GM19372 (cell line): Measurements from ENCODE around the gene PLPP7.
"Not testable (repeated sequence)": the region's sequence is repeated elsewhere in the genome, so short reads cannot be mapped to it uniquely, and the experiment has no call there.

Experiments
- ATAC-seq: cut with Tn5 transposase; IDR thresholded peaks from one replicate; pipeline ENCODE4 v1.9.1; 2021; ENCODE audit warnings: mild to moderate bottlenecking, low read depth, moderate library complexity; ENCODE audit not compliant: unreplicated experiment

The PLPP7 gene

DNA sequence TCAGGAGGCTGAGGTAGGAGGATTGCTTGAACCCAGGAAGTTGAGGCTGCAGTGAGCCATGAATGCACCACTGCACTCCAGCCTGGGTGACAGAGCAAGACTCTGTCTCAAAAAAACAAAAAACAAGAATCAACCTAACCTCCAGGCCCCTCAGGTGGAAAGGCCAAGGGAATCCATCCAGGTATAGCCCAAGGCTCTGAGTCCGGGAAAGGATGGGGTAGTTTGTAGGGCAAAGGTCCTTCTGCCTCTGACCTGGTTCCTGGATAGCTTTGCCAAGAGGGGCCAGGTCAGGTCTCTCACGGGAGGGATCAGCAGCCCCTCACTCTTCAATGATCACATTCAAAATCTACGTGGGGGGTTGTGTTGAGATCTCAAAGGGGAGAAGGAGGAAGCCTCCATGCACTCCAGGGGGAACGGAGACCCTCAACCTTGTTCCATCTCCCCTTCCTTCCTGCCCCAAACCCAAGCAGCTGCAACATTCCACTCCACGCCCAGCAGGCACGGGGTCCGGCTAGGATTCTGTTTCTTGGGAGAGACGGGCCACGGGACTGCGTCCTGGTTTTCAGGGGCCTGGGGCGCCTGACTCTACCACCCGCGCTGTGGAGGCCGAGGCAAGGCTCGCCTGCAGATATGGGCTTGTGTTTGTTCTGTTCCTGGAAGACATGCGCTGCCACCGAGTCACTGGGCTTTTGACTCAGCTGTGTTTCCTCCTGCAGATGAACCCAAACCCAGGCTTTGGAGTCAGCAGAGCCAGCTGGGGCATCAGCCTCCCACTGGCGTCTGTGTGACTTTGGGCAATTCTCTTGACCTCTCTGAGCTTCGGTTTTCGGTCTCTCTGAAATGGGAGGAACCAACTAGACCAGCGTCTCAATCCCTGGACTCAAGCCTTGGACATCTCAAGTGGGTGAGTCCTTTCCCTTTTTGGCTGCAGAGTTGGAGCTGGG is 35.5 kb downstream of the PLPP7 start:
- no peak for ATAC-seq

DNA sequence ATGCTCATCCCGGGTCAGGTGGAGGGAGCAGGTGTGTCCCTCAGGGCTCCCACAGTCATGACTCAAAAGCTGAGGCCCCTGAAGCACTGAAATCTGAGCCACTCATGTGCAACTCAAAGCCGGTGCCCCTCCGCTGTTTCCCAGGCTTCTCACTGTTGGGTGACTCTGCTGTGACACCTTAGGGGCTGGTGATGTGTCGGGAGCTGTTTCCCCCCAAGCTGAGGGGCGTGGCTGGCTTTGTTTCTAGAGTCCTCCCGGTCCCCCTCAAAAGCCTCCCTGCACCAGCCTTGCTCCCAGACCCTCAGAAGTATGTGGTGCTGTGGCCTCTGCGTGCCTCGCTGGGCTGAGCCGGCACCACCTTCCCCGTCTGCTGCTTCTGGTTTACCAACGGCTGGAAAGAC is 39.7 kb downstream of the PLPP7 start:
- no peak for ATAC-seq

DNA sequence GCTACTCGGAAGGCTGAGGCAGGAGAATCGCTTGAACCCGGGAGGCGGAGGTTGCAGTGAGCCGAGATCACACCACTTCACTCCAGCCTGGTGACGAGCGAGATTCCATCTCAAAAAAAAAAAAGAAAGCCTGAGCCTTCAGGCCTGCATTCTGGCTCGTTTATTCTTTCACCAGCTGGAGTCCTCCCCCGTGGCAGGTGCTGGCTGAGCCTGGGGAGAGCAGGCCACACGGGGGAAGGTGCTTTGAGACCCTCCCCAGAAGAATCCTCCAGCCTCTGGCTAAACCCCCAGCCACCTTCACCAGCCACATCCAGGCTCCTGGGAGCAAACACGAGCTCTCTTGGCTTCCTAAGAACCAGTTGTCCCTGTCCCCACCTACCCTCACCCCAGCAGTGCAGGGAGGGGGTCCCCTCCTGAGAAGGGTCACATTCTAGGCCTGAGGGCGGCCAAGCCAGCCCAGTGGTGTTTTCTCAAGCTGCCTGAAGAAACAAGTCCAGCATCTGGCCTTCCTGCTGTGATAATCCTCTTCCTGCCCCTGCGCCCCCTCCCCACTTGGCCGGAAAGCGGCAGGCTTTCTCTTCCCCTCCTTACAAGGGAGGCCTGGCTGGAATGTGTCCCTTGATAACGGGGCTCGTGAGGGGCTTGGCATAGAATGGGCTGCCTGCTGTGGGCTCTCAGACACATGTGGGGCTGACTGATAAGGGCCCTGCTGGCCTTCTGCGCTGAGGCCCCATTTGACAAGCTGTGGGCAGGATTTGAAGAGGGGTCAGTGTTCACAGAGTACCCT is 41.5 kb downstream of the PLPP7 start:
- no peak for ATAC-seq

DNA sequence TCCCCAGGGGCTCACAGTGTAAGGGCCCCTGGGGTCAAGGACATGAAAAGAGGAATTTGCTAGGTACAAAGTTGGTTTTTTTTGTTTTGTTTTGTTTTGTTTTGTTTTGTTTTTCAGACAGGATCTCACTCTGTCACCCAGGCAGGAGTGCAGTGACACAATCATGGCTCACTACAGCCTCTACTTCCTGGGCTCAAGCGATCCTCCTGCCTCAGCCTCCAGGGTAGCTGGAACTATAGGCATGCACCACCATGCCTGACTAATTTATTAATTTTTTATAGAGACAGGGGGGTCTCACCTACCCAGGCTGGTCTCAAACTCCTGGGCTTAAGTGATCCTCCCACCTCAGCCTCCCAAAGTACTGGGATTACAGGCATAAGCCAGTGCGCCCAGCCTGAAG is 42.5 kb downstream of the PLPP7 start:
- not testable (repeated sequence) for ATAC-seq

DNA sequence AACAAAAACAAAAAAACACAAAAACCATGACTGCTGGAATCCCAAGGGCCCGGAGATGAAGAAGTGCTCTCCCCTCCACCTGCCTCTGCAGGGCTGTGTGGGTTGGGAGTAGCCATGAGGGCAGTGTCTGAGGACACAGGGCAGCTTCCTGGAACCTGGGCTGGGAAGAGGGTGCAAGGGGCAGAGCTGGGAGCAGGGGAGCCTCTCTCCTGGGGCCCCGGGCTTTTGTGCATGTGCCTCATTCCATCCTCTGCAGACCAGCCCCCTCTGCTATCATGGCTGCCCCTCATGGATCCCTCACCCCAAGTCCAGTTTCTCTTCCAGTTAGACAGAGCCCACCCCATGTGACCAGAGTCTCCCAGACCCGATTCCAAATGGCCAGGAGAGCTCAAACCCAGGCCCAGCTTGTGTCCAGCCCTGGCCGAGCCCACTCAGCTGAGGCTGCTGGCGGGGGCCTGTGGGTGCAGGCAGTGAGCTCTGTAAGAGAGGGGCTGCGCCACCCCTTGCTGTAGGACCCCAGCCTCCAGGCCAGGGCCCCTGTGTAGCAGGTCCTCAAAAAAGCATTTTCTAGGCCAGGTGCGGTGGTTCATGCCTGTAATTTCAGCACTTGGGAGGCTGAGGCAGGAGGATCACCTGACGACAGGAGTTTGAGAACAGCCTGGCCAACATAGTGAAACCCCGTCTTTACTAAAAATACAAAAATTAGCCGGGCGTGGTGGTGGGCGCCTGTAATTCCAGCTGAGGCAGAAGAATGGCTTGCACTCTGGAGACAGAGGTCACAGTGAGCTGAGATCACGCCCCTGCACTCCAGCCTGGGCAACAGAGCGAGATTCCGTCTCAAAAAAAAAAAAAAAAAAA is 44.5 kb downstream of the PLPP7 start:
- no peak for ATAC-seq

DNA sequence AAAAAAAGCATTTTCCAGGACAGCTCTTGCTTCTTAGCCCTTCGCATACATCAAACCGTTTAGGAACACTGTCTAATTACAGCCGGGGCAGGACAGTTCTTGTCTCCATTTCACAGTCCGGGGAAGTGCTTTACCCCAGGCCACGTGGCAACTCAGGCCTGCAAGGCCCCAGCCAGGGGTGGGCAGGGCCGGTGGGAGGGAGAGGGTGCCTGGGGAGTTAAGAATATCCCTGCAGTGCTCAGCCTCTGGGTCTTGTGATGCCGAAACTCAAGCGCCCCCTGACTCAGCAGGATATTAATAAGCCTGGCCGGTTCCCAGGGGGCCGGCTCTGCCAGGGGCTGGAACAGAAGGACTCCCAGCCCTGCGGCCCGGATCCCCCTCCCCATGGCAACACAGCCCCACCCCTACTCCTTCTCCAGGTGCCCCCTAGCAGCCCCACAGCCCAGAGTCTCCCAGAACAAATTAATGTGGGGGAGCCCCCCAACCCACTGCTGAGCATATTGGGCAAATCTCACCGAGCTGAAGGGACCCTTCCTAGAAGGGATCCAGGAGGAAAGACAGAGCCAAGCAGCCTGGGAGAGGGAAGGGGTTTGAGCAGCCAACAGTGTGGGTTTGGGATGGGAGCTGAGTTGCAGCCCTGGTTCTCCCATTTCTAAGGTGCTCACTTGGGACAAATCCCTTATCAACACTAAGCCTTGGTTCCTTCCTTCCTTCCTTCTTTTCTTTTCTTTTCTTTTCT is 45.3 kb downstream of the PLPP7 start:
- no peak for ATAC-seq

DNA sequence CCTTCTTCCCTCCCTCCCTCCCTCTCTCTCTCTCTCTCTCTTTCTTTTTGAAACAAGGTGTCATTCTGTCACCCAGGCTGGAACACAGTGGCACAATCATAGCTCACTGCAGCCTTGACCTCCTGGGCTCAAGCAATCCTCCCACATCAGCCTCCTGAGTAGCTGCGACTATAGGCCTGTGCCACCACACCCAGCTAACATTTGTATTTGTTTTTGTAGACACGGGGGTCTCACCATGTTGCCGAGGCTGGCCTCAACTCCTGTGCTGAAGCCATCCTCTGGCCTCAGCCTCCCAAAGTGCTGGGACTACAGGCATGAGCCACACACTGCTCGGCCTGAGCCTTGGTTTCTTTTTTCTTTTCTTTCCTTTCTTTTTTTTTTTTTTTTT is 45.8 kb downstream of the PLPP7 start:
- ATAC-seq, result no peak

DNA sequence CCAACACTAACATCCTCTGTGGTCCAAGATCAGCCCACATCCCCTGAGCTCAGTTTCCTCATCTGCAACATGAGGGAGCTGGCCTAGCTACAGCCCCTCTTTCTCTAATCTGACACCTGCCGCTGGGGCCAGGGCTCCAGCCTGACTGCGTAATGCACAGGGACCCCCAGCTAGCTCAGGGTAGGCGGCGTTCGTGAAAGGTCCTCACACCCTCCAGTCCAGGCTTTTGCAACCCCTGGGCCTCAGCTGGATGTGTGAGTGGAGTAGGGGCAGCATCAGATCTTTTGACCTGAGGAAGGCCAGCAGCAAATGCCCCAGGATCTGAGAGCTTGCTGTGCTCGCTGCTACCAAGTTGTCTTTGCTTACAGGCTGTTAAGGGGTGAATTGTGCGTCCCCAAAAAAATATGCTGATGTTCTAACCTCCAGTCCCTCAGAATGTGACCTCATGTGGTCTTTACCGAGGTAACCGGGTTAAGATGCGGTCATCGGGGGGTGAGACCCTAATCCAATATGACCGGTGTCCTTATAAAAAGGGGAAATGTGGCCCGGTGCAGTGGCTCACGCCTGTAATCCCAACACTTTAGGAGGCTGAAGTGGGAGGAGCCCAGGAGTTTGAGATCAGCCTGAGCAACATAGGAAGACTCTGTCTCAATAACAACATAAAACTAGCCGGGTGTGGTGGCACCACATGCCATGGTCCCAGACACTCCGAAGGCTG is 47.8 kb downstream of the PLPP7 start:
- ATAC-seq, result no peak

DNA sequence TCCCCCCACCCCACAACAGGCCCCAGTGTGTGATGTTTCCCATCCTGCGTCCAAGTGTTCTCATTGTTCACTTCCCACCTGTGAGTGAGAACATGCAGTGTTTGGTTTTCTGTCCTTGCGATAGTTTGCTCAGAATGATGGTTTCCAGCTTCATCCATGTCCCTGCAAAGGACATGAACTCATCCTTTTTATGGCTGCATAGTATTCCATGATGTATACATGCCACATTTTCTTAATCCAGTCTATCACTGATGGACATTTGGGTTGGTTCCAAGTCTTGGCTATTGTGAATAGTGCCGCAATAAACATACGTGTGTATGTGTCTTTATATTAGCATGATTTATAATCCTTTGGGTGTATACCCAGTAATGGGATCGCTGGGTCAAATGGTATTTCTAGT is 49.7 kb downstream of the PLPP7 start:
- ATAC-seq, result not testable (repeated sequence)

DNA sequence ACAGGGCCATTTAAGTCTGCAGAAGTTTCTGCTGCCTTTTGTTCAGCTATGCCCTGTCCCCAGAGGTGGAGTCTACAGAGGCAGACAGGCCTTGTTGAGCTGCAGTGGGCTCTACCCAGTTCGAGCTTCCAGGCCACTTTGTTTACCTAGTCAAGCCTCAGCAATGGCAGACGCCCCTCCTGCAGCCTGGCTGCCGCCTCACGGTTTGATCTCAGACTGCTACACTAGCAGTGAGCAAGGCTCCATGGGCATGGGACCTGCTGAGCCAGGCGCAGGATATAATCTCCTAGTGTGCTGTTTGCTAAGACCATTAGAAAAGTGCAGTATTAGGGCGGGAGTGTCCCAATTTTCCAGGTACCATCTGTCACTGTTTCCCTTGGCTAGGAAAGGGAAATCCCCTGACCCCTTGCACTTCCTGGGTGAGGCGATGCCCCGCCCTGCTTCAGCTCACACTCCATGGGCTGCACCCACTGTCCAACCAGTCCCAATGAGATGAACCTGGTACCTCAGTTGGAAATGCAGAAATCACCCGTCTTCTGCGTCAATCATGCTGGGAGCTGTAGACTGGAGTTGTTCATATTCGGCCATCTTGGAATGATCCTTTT is 55.5 kb downstream of the PLPP7 start:
- ATAC-seq, result not testable (repeated sequence)

DNA sequence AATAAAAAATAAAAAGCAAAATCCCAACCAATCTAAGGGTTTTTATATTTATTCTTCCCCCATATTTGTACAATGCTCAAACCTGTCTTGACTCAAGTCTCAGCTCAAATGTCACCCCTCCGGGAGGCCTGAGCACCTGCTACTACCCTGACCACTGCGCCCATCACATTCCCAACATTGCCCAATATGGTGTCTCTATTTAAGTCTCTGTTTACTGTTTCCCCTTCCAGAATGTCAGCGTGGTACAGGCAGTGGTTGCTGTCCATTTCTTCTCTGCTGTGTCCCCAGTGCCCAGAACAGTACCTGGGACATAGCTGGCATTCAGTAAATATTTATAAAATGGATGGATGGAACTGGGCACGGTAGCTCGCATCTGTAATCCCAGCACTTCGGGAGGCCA is 57.0 kb downstream of the PLPP7 start:
- no peak for ATAC-seq

DNA sequence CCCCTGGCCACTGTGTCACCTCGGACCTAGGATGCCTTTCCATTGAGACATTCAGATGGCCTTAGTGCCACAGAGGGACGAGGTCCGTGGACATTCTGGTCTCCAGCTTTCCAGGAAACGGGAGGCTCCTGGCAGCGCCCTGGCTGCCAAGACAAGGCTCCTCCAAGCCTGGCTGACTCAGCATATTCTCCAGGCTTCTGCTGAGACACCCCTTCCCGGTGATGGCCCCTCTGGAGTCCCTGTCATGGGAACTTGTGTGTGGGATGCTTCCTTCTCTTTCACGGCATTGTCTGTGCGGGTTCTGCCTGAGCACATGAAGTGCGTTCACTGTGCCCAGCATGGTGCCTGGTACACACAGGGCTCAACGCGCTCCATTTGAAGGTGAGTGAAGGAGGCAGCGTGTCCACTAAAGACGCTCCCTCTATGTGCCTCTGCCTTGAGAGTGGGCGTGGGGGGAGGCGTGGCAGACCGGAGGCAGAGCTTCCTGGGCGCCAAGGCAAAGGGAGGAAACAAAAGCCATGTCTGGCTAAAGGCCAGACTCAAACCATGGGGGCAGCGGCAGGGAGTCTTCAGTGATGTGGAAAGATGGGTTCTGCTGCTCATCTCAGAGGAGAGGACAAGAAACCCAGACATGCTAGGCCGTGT is 58.0 kb downstream of the PLPP7 start:
- no peak for ATAC-seq

DNA sequence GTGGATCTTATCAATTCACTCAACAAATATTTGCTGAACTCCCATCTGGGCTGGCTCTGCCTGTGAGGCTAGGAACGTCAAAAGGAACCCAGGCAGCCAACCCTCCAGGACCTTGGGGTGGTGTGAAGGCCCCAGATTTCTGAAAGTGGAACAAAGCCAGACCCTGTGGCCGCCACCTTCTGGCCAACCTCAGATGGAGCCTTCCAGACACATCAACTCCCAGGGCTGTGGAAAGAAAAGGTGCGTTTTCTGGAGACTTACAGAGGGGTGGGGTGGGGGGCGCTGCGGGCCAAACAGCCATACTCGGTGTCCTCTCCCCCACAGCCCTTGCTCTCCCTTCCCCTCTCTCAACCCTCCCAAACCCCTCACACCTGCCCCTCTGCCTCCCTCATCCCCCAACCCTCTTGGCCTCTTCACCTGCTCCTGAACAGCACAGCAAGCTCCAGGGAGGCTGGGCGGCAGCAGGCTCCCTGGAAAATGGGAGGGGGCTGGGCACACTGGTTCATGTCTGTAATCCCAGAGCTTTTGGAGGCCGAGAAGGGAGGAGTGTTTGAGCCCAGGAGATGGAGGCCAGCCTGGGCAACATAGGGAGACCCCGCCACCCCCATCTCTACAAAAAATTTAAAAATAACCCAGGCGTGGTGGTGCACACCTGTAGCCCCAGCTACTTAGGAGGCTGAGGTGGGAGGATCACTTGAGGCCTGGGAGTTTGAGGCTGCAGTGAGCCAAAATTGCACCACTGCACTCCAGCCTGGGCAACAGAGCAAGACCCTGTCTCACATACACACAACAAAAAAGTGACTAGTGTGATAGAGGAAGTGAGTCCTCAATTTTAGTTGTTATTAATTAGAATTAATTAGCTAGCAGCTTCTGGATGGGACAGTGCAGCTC is 59.4 kb downstream of the PLPP7 start:
- ATAC-seq, result no peak

DNA sequence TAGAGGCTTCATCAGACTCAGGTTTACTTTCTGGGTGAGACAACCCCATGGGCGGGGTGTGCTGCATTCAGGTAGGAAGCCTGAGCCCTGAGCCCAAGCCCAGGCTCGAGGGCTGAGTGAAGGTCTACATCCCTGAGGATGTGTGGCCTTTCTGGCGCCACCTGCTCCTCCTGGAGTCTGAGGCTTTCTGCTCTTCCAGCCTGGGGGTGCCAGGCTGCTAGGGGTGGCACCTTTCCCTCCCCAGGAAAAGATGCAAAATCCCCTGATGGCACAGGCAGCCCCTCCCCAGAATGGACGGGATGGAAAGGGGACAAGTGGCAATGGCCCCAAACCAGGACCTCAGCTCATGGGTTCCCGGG is 60.0 kb downstream of the PLPP7 start:
- no peak for ATAC-seq

DNA sequence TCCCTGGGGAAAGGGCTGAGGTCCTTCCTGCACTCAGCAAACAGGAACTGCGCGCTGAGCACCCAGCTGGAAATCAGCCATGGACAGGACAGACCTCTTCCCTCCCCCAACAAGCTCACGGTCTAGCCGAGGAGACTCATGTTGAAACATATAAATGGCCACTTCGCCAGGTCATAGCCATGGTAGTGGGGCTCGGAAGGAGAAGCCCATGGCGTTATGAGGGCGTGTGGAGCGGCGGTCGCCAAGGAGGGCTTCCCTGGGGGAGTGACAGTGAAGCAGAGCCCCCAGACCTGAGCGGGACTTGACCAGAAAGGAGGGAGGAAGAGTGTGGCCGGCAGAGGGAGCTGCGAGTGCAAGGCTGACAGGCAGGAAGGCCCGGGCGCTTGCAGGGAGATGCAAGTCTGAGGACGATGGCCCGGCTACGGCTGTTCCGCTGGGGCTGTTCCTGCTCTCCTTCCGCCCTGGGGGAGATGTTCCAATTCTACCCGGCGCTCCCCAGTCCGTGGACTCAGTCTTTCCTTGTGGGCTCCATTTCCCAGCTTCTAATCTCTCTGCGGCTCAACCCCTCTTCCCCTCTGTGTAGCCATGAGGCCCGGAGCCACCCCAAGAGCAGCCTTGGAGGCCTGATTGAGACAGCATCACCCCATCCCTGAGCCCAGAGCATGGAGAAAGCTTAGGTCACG is 60.5 kb downstream of the PLPP7 start:
- ATAC-seq, result no peak

DNA sequence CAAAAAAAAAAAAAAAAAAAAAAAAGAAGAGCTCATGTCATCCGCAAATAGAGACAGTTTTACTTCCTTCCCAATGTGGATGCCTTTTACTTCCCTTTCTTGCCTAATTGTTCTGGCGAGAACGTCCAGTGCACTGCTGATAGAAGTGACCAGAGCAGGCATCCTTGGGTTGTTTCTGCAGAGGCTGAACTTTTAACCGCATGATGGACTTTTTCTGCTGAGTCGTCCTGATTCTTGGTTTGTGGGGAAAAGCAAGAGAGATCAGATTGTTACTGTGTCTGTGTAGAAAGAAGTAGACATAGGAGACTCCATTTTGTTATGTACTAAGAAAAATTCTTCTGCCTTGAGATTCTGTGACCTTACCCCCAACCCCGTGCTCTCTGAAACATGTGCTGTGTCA is 67.0 kb downstream of the PLPP7 start:
- ATAC-seq, result not testable (repeated sequence)

DNA sequence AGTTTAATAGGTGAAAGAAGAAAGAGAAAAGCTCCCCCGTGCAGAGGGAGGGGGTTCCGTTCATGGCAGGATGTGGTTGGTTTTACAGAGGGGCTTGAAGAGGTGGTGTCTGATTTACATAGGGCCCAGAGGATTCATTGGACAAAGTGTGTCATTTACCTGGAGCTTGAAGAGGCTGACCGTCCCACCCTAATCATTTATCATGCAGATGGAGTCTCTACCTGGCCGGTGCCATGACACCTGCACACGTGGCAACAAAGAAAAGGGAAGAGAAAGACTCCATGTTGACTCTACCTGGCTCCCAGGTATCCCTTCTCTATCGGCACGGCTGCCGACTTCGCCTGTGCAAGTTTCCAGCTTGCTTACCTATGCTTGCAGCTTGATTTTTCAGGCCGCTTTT is 69.0 kb downstream of the PLPP7 start:
- ATAC-seq, result no peak
